ENCODE data around the gene TASP1.

DNA sequence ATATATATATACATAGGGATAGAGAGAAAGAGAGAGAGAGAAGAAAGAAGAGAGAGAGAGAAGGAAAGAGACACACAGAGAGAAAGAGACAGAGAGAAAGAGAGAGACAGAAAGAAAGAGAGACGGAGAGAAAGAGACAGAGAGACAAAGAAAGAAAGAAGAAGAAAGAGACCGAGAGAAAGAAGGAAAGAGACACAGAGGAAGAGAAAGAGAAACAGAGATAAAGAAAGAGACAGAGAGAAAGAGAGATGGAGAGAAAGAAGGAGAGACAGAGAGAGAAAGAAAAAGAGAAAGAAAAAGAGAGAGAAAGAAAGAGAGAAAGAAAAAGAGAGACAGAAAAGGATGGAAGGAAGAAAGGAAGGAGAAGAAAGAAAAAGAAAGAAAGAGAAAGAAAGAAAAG lies 46.9 kb upstream of the TASP1 start:
- TF ChIP-seq, protein P1, sequence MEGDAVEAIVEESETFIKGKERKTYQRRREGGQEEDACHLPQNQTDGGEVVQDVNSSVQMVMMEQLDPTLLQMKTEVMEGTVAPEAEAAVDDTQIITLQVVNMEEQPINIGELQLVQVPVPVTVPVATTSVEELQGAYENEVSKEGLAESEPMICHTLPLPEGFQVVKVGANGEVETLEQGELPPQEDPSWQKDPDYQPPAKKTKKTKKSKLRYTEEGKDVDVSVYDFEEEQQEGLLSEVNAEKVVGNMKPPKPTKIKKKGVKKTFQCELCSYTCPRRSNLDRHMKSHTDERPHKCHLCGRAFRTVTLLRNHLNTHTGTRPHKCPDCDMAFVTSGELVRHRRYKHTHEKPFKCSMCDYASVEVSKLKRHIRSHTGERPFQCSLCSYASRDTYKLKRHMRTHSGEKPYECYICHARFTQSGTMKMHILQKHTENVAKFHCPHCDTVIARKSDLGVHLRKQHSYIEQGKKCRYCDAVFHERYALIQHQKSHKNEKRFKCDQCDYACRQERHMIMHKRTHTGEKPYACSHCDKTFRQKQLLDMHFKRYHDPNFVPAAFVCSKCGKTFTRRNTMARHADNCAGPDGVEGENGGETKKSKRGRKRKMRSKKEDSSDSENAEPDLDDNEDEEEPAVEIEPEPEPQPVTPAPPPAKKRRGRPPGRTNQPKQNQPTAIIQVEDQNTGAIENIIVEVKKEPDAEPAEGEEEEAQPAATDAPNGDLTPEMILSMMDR (IDR thresholded peaks at IDR 0.05), result no peak
- no peak for TF ChIP-seq EP300 (IDR thresholded peaks at IDR 0.05; ENCODE audit: low read depth)

Measured in transverse colon (tissue), 3 donors.